Mesenchymal stem cell (in vitro differentiated cells and primary cell): Measurements from ENCODE around the gene ZRANB2. TPM values are rescaled to one million over a fixed set of nuclear protein-coding genes. Genes with fewer than 3 reads are reported as not detected.

ENCODE experiments used
- DNase-seq: peaks from one replicate; pipeline ENCODE4 v3.0.0-alpha.2; 2013
- H2AFZ ChIP-seq: one replicate; pipeline ENCODE4 v1.6.1; 2013; ENCODE audit warnings: low read depth, mild to moderate bottlenecking, control low read depth, inconsistent platforms, low read length, moderate library complexity
- H2AK5ac ChIP-seq: 2 replicates; pipeline ENCODE4 v1.6.1; 2013; ENCODE audit warnings: low read length, moderate library complexity, mild to moderate bottlenecking, inconsistent platforms; ENCODE audit not compliant: severe bottlenecking
- H2BK120ac ChIP-seq: one replicate; pipeline ENCODE4 v1.6.1; 2013; ENCODE audit warnings: low read depth, mild to moderate bottlenecking, inconsistent platforms, low read length, moderate library complexity
- H2BK12ac ChIP-seq, 2 experiments: one replicate each; pipeline ENCODE4 v1.6.1; 2013; ENCODE audit warnings: inconsistent platforms in 2 of 2, low read length in 2 of 2, mild to moderate bottlenecking in 2 of 2, moderate library complexity in 2 of 2, control low read depth in 1 of 2
- H2BK15ac ChIP-seq: one replicate; pipeline ENCODE4 v1.6.1; 2013; ENCODE audit warnings: mild to moderate bottlenecking, low read depth, inconsistent platforms; ENCODE audit not compliant: poor library complexity, severe bottlenecking
- H2BK5ac ChIP-seq: 2 replicates; pipeline ENCODE4 v1.6.1; 2013; ENCODE audit warnings: low read depth, mild to moderate bottlenecking, low read length, control low read depth, inconsistent platforms; ENCODE audit not compliant: poor library complexity, severe bottlenecking
- H3K14ac ChIP-seq, 2 experiments: one replicate each; pipeline ENCODE4 v1.6.1; 2013; ENCODE audit warnings: inconsistent platforms in 2 of 2, low read length in 2 of 2, control low read depth in 1 of 2, mild to moderate bottlenecking in 1 of 2, moderate library complexity in 1 of 2
- H3K18ac ChIP-seq, 2 experiments: one replicate each; pipeline ENCODE4 v1.6.1; 2013; ENCODE audit warnings: inconsistent platforms in 2 of 2, low read length in 2 of 2, control low read depth in 1 of 2, low read depth in 1 of 2, mild to moderate bottlenecking in 1 of 2
- H3K23ac ChIP-seq, 2 experiments: one replicate each; pipeline ENCODE4 v1.6.1; 2013; ENCODE audit warnings: inconsistent platforms in 2 of 2, low read length in 2 of 2, mild to moderate bottlenecking in 2 of 2, moderate library complexity in 2 of 2, control low read depth in 1 of 2
- H3K27ac ChIP-seq: 2 replicates; pipeline ENCODE4 v1.5.1; 2013; ENCODE audit warnings: mild to moderate bottlenecking, moderate library complexity, low read length, control low read depth, inconsistent platforms; ENCODE audit not compliant: poor library complexity, severe bottlenecking
- H3K27me3 ChIP-seq, 2 experiments: 2 replicates each; pipeline versions ENCODE4 v1.6.1 to v1.7.0; 2013; ENCODE audit warnings: low read length in 2 of 2, mild to moderate bottlenecking in 2 of 2, moderate library complexity in 2 of 2, control low read depth in 1 of 2, inconsistent platforms in 1 of 2; ENCODE audit not compliant: control insufficient read depth in 1 of 2, insufficient read depth in 1 of 2
- H3K36me3 ChIP-seq, 2 experiments: 2 replicates each; pipeline versions ENCODE4 v1.6.1 to v1.7.0; 2013; ENCODE audit warnings: low read length in 2 of 2, control low read depth in 1 of 2, inconsistent platforms in 1 of 2, low read depth in 1 of 2, mild to moderate bottlenecking in 1 of 2; ENCODE audit not compliant: insufficient read depth in 2 of 2, control insufficient read depth in 1 of 2
- H3K4ac ChIP-seq, 2 experiments: one replicate each; pipeline ENCODE4 v1.6.1; 2013; ENCODE audit warnings: inconsistent platforms in 2 of 2, low read length in 2 of 2, mild to moderate bottlenecking in 2 of 2, moderate library complexity in 2 of 2, control low read depth in 1 of 2, low read depth in 1 of 2
- H3K4me1 ChIP-seq: 2 replicates; pipeline ENCODE4 v1.6.1; 2013; ENCODE audit warnings: low read depth, low read length, control low read depth; ENCODE audit not compliant: control insufficient read depth, insufficient read depth
- H3K4me2 ChIP-seq: 2 replicates; pipeline ENCODE4 v1.6.1; 2013; ENCODE audit warnings: low read length, mild to moderate bottlenecking, inconsistent platforms; ENCODE audit not compliant: poor library complexity, severe bottlenecking
- H3K4me3 ChIP-seq, 2 experiments: 2 replicates each; pipeline versions ENCODE4 v1.5.1 to v1.7.0; 2013; ENCODE audit warnings: low read length in 2 of 2, mild to moderate bottlenecking in 2 of 2, control low read depth in 1 of 2, low read depth in 1 of 2; ENCODE audit not compliant: insufficient read depth in 1 of 2
- H3K79me1 ChIP-seq: replicated peaks from 2 replicates; pipeline ENCODE4 v1.6.1; 2013; ENCODE audit warnings: mild to moderate bottlenecking, control low read depth, low read length, inconsistent platforms; ENCODE audit not compliant: poor library complexity, severe bottlenecking
- H3K9ac ChIP-seq: 2 replicates; pipeline ENCODE4 v1.7.0; 2013; ENCODE audit warnings: mild to moderate bottlenecking, low read length, moderate library complexity
- H3K9me3 ChIP-seq: 2 replicates; pipeline ENCODE4 v1.7.0; 2013; ENCODE audit warnings: mild to moderate bottlenecking, low read length; ENCODE audit not compliant: control insufficient read depth
- H4K8ac ChIP-seq: one replicate; pipeline ENCODE4 v1.6.1; 2013; ENCODE audit warnings: inconsistent platforms, mild to moderate bottlenecking, low read length, moderate library complexity
- H4K91ac ChIP-seq: one replicate; pipeline ENCODE4 v1.6.1; 2013; ENCODE audit warnings: mild to moderate bottlenecking, low read length, inconsistent platforms
- WGBS: methylation state at CpG from one replicate; pipeline ENCODE4 v1.1.7; 2013; ENCODE audit warnings: mixed read lengths; 5-methylcytosine and 5-hydroxymethylcytosine counted together
- polyA plus RNA-seq, 2 experiments: library from polyadenylated mRNA; stranded (reverse); fragments of 200-250 nt; gene quantifications; one replicate each; pipeline ENCODE4 v1.2.3, GENCODE V29; 2013

ZRANB2 gene, protein sequence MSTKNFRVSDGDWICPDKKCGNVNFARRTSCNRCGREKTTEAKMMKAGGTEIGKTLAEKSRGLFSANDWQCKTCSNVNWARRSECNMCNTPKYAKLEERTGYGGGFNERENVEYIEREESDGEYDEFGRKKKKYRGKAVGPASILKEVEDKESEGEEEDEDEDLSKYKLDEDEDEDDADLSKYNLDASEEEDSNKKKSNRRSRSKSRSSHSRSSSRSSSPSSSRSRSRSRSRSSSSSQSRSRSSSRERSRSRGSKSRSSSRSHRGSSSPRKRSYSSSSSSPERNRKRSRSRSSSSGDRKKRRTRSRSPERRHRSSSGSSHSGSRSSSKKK
- polyA plus RNA-seq (2013, experiment 1 of 2), result 75.6 TPM
- polyA plus RNA-seq (2013, experiment 2 of 2), result 74.9 TPM

DNA sequence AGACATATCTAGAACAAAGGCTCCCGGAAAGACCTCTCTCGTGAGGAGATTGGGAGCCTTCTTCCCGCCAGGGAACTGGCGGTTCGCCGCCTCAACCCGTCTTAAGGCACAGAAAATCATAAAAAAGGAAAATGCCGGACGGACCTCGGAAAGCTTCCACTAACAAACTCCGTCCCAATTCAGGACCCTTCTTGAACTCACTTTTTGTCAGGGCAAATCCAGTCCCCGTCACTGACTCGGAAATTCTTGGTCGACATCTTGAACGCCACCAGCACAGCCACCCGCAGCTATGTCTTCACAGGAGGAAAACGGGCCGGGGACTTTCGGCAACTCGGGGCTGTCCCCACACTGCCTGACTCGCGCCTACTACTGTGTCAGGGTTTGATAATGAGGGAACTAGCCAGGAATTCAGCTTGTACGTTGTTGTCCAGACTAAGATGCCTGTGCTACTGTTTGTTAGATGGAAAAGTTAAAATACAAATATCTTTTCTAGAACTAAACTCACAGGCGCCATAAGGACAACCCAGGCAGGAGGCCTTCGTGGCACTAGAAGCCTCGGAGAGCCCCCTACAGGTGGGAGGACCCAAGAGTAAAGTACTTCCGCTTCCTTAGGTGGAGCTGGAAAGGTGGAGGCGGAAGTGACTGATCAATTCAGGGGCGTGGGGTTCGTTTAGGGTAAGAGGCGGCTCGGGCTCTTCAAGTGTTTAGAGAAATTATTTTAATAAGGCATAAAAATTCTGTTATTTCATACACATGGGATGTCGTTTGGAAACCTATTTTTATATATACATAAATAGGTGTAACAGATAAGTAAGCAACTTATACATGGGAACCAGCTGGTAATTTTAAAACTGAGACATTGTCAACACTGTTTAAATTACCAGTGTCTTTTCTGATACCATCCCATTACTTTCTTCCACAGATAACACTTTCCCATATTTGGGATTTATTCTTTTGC lies at the start of gene ZRANB2:
TSS of gene ZRANB2 (minus strand) at position 297 of the 958 bp plus-strand sequence. CDS start at position 257, 40 bp downstream.
- peak within 1 kb of the TSS; percentile 92 for H2BK5ac ChIP-seq
- H3K4me1 ChIP-seq, result peaks cover 5% of the 10 kb centered on the region
- DNase-seq, result peak; percentile 97
- H3K27ac ChIP-seq, result peak within 1 kb of the TSS; percentile 85
- H3K4ac ChIP-seq, result peak within 1 kb of the TSS; percentile 46 to 98
- peaks cover 2% of the 10 kb centered on the region for H3K79me1 ChIP-seq
- H4K91ac ChIP-seq, result peak within 1 kb of the TSS; percentile 80
- peak within 1 kb of the TSS; percentile 98 for H3K9ac ChIP-seq
- H2BK120ac ChIP-seq, result peak within 1 kb of the TSS; percentile 71
- no peak within 1 kb of the TSS for H2AFZ ChIP-seq
- no peaks in the 10 kb centered on the region for H3K9me3 ChIP-seq
- peak within 1 kb of the TSS; percentile 66 for H3K4me2 ChIP-seq
- H3K4me3 ChIP-seq, result peak within 1 kb of the TSS; percentile 75 to 92
- peak within 1 kb of the TSS; percentile 87 to 88 for H3K18ac ChIP-seq
- H3K36me3 ChIP-seq, result peaks cover 4 to 26% of the 10 kb centered on the region in 2 experiments
- peak within 1 kb of the TSS in 1 of 2 experiments; percentile 68 for H3K14ac ChIP-seq
- H2BK12ac ChIP-seq, result peak within 1 kb of the TSS; percentile 46 to 79
- peak within 1 kb of the TSS; percentile 98 for H4K8ac ChIP-seq
- peak within 1 kb of the TSS; percentile 95 for H2AK5ac ChIP-seq
- WGBS, result under 1% methylated on average over 27 of the region's 33 CpGs
- H3K23ac ChIP-seq, result no peak within 1 kb of the TSS
- H3K27me3 ChIP-seq, result no peaks in the 10 kb centered on the region
- no peak within 1 kb of the TSS for H2BK15ac ChIP-seq

DNA sequence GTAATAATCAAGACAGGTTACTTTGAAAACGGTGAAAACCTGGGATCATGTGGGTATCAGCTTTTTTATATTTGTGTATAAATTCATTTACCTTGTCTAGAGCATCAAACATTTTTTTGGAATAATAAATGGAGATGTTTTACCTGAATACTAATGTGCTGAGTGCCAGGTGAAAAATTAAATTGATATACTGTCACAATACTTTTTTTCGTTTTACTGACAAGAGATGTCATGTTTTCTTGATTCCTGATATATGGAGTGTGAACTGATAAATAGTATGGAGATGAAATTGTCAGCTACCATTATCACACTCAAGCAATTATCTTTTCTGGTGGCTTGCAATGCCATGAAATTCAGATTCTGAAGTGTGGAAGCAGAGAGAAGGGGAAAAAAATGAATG lies 47.2 kb upstream of the ZRANB2 start:
- Histone ChIP-seq H2BK12ac (no peak overlapping the region), H3K27me3 (no peaks in the 10 kb centered on the region), H3K79me1 (no peaks in the 10 kb centered on the region), H2BK120ac (no peak overlapping the region), H3K4me1 (no peaks in the 10 kb centered on the region), H3K23ac (no peak overlapping the region), H4K91ac (no peak overlapping the region), H3K9me3 (peaks cover 65% of the 10 kb centered on the region), H2AFZ (no peak overlapping the region), H3K27ac (no peak overlapping the region), H2BK15ac (no peak overlapping the region), H2AK5ac (no peak overlapping the region), H3K36me3 (no peaks in the 10 kb centered on the region), H4K8ac (no peak overlapping the region), H2BK5ac (no peak overlapping the region), H3K4ac (no peak overlapping the region), H3K9ac (no peak overlapping the region), H3K4me3 (no peak overlapping the region), H3K14ac (no peak overlapping the region), H3K4me2 (no peak overlapping the region), H3K18ac (no peak overlapping the region)
- DNase-seq, result no peak
- no CpG with 5 or more reads among the region's 2 CpGs for WGBS

DNA sequence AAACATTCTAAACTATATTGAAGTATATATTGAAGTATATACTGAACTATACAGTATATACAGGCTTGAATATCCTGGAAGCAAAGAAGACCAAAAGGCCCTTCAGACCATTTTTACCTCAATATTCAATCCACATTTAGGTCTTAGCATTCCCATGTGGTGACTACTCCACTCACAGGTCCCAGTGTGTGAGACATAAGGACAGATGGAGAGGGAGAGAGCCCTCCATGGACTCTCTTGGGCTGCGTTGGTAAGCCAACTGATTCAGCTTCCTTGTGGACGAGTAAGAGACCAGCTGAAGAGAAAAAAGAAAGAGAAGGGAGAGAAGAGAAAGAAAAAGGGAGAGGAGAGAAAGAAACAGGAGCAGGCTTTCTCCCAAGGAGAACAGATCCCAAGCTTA lies 37.3 kb upstream of the ZRANB2 start:
- Histone ChIP-seq H3K9ac (no peak overlapping the region), H2BK120ac (no peak overlapping the region), H3K23ac (no peak overlapping the region), H2BK15ac (no peak overlapping the region), H3K4me2 (no peak overlapping the region), H3K4me1 (no peaks in the 10 kb centered on the region), H3K14ac (no peak overlapping the region), H3K4ac (no peak overlapping the region), H3K79me1 (no peaks in the 10 kb centered on the region), H3K4me3 (no peak overlapping the region), H3K18ac (no peak overlapping the region), H3K27me3 (no peaks in the 10 kb centered on the region), H4K8ac (no peak overlapping the region), H4K91ac (no peak overlapping the region), H3K27ac (no peak overlapping the region), H2BK12ac (no peak overlapping the region), H2BK5ac (no peak overlapping the region), H2AFZ (no peak overlapping the region), H3K9me3 (no peaks in the 10 kb centered on the region), H3K36me3 (no peaks in the 10 kb centered on the region), H2AK5ac (no peak overlapping the region)
- 51% methylated on average over 2 of the region's 2 CpGs for WGBS
- DNase-seq, result no peak

DNA sequence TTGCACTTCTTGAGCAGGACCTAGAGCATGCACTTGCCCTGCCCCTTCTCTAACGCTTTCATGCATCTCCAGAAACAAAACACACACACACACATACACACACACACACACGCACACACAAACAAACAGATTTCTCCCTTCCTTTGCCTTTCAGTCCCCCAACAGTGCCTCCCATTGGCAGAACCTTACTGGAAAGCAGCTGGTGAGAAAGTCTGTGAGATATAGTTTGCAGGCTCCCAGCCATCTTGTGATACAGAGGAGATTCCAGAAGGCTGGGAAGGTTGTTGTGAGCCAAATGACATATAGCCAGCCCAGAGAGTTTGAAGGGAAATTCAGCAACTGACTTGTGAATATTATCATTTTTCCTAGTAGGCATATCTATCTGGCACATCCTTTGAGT lies 35.9 kb upstream of the ZRANB2 start:
- Histone ChIP-seq H3K27ac (no peak overlapping the region), H3K4me2 (no peak overlapping the region), H3K4me1 (no peaks in the 10 kb centered on the region), H3K18ac (no peak overlapping the region), H3K4ac (no peak overlapping the region), H2BK5ac (no peak overlapping the region), H2BK12ac (no peak overlapping the region), H2BK15ac (no peak overlapping the region), H4K8ac (no peak overlapping the region), H2AFZ (no peak overlapping the region), H3K14ac (no peak overlapping the region), H3K4me3 (no peak overlapping the region), H3K23ac (no peak overlapping the region), H4K91ac (no peak overlapping the region), H2AK5ac (no peak overlapping the region), H3K79me1 (no peaks in the 10 kb centered on the region), H3K36me3 (no peaks in the 10 kb centered on the region), H3K9me3 (no peaks in the 10 kb centered on the region), H3K27me3 (no peaks in the 10 kb centered on the region), H3K9ac (no peak overlapping the region), H2BK120ac (no peak overlapping the region)
- 67% methylated on average over 1 of the region's 2 CpGs for WGBS
- no peak for DNase-seq
